ENCODE data around the gene MYO10.

Gene MYO10

DNA sequence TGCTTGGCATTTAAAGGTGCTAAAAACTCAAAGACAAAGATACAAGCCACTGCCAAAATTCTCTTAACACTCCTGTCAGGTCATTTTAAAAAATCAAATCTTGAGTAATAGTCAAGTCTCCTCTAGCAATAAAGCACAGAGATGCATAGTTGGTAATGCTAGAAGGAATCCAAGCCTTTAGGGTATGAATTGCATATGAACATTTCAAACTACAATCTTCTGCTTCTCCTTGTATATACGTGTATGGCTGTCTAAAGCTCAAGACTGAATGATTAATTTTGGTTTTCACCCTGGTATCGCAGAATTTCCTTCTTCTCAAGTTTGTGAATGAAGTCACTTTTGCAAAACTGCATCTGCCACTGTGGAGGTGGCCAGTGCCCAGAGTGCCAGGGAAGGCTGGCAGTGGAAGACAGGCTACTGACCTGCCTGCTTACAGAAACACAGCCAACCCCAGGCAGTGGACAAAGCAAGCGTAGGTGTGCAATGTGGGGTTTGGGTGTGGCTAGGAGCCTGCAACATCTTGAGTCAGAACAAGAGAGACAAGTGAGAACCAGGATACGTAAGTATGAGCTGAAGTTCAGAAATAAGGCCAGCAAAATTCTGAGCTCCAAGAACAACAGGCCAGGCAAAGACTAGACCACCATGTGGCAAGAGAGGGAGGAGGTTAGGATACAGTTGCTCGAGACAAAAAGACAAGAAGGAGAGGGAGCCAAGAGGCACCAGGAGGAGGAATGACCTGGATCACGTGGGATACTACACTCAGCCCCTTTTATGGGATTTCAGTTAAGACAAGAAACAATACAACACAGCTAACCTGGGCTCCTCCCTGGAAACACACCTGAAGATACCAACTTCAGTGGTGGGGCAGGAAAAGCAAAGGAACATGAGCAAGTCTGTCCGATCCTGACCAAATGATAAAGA lies 22.6 kb downstream of the MYO10 start:
- no peak for DNase-seq

DNA sequence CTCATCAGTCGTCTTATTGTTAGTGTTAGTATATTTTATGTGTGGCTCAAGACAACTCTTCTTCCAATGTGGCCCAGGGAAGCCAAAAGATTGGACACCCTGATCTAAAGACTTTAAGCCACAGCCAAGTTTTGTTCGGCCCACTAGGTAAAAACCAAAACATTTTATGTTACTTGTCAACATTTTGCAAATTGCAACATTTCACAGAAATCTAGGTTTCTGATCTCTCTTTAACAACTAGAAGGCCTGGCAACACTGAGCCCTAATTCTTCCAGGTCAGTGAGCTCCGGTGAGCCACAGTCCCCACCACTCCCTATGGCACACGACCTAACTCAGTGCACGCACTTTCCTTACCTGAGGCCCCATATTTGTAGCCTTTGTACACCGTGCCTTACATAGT lies 24.0 kb downstream of the MYO10 start:
- no peak for DNase-seq

DNA sequence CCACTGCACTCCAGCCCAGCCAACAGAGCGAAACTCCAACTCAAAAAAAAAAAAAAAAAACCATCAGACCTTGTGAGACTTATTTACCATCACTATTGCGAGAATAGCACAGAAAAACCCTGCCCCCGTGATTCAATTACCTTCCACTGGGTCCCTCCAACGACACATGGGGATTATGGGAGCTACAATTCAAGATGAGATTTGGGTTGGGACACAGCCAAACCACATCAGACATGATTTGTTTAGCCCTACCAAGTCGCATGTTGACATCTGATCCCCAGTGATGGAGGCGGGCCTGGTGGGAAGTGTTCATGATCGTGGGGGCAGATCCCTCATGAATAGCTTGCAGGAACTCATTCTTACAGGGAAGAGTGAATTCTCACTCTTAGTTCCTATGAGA lies 26.6 kb downstream of the MYO10 start:
- no peak for DNase-seq

DNA sequence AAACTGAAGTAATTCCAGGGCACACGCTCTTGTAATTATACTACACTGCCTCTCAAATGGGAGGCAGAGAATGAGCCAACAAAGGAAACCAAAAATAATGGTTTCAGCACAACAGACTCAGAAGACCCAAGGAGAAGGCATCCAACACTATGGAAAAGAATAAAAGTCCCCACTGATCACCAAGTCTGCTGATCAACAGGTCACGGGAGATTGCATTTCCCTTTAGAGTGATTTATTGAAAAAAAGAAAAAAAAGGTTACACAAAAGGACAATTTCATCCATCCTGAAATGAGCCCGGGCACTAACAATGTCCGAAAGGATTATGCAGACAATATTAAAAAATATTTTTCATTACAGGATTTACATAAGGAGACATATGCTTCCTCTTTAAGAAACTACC lies 28.8 kb downstream of the MYO10 start:
- no peak for DNase-seq

DNA sequence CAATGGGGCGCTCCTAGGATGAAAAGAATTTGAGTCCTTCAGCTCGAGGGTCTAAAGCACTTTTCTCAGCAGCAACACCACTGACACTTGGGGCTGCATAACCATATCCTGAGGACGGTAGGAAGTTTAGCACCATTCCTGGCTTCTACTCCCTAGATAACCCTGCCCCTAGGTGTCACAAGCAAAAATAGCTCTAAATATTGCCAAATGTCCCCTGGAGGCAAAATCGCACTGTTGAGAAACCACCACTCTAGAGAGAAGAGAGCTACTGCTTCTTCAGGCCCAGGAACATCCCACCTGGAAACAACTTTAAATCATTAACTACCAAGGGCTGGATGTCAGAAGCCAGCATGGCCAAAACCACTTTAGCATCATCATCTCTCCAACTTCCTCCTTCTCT lies 29.8 kb downstream of the MYO10 start:
- DNase-seq = no peak

DNA sequence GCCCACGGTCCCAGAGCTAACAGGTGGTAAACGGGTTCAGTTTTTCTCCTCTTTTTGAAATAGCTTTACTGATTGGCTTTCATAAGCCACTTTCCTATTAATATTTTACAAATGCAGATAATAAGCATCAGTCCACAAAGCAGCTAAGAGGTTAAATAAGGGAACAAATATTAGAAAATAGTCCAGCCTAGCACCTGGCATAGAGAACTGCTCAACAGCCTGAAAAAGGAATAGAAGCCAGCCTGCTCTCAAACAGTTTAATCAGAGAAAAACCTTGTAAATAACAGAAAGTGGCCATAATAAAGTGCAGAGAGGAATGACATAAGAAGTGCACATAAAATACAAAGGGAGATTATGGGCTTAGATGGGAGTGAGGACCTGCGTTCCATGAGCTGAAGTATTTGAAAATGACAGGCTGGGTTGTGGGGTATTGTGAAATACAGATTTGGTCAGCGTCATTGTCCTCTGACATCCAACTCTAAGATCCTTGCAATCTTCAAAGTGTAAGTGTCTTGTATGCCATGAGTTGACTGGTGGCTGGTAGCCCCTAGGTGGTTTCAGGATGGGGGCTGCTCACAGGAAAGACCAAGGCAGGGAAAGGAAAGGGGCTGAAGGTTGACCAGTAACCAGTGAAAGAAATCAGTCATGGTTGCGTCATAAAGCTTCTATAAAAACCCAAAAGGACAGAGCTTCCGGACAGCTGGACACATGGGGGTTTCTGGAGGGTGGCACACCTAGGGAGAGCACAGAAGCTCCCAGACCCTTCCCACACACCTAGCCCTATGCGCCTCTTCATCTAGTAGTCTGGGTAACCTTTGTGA lies 32.4 kb downstream of the MYO10 start:
- DNase-seq = no peak

DNA sequence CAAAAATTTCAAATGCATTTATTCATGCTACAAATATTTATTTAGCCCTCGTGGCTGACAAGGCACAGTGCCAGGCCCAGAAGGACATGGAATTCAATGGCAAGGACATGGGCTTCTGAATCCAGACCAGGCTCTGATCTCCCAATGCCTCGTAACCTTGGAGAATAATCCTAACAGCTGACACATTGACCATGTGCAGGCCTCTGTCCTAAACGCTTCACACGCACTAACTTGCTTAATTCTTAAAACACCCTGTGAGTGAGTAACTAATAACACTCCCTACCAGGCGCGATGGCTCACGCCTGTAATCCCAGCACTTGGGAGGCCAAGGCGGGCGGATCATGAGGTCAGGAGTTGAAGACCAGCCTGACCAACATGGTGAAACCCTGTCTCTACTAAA lies 33.2 kb downstream of the MYO10 start:
- DNase-seq = no peak

DNA sequence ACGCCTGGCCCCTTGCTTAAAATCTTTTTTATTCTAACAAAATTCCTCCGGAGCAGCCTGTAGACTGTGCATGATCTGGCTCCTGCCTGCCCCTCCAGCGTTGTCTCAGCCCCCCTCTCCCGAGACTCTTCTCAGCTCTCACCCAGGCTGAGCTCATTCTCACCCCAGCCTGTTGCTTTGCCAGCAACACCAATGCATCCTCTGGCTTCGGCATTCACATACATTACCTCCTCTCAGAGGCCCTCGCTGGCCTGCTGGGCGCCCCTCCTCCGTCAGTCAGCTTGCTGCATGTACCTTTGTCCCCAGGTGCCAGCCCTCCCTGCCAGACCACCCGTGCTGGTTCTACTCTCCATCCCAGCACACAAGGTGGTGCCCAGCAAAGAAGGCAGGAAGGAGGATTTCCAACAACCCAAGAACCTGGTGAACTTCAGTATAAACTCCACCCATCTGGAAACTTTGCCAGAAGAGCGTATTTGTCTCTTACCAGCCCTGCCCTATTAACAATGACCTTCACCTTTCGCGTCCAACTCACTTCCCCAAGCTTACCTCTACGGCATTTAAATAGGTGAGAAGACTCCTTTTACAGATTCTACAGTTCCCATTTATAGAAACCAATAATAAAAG lies 35.0 kb downstream of the MYO10 start:
- no peak for DNase-seq

DNA sequence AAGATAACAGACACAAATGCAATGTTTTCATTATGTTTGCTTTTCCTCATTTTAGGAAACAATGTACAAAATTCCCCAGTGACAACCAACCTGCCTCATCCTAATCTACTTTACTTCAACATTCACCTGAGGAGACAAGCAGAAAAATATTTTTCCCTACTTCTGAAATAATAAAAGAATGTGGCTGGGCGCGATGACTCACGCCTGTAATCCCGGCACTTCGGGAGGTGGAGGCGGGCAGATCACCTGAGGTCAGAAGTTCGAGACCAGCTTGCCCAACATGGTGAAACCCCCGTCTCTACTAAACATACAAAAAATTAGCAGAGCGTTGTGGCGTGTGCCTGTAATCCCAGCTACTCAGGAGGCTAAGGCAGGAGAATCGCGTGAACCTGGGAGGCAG lies 36.9 kb downstream of the MYO10 start:
- DNase-seq = no peak

DNA sequence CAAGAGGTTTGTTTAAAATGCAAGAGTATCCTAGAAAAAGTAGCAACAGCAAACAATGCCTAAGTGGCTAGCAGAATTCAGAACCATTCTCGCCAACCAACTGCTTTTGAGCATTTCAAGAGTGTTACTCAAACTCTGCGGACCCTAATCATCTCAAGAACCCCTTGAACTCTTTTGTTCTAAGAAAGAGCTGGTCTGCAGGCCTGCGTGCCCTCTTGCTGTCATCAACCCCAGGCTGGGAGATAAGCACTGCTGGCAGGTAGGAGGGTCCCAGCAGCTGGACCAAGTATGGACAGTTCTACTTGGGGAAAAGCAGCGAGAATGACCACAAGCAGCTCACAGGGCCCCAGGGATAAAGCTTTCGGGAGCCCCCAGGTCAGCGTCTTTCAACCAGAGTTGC lies 38.3 kb downstream of the MYO10 start:
- no peak for DNase-seq

DNA sequence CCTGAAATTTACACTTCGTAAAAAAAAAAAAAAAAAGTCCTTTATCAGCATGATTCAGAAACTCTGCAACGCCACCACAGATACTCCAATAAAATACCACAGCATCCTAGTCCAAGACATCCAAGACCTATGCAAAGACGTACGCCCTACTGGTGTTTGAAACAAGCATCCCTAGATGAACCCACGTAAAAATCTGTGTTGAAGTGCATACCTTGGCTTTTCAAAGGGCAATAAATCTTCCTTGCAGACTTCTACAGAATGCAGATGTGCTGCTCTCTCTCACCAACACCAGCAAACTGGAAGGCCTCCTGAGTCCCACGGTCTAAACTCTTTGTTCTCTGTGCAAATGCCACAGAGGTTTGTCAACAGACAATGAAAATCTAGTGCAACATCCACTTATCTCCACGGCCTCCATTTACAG lies 38.8 kb downstream of the MYO10 start:
- no peak for DNase-seq

DNA sequence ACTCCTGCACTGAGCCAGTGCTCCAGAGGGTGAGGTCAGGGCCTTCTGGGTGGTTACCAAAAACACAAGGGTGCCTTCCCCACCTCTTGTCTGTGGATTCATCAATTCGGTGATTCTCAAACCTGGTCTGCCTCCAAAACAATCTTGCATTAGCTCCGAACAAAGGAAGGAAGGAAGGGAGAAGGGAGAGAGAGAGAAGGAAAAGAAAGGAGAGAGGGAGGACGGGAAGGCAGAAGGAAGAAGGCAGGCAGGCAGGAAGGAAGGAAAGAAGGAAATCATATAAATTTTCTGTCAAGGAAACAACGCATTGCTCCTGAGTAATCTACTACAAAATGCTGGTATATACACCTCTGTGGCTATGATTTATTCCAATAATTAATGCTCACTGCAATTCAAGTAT lies 39.3 kb downstream of the MYO10 start:
- DNase-seq = no peak

DNA sequence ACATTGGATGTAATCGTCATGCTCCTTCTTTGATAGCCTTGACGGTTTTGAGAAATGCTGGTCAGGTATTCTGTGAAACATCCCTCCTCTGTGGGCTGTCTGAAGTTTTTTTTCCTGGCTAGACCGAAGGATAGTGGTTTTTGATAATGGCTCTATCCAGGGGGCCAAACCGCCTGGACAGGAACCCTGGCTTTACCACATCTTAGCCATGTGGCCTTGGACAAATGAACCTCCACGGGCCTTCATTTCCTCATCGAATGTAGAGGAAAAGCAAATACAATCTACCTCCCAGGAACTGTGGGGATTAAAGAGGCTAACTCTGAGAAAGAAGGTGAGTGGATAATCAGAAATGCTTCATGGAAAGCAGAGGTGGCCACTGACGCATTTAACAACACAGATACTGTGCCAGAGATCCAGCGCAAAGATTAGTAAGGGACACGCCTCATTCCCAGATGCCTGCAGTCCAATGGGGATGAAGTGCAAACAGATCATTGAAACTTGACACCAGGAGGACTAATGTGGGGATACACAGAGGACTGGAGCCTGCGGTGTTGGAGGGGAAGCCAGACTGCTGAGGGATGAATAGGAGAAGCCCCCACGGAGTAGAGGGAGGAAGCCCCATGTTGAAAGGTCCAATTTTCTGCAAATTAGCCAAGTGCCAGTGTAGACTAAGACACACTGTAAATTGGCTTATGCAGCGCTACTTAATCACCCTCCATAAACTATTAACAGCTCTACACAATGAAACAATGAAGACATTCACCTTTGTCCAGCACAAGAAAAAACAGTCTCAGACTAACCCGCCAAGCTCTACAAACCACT lies 41.6 kb downstream of the MYO10 start:
- no peak for DNase-seq

DNA sequence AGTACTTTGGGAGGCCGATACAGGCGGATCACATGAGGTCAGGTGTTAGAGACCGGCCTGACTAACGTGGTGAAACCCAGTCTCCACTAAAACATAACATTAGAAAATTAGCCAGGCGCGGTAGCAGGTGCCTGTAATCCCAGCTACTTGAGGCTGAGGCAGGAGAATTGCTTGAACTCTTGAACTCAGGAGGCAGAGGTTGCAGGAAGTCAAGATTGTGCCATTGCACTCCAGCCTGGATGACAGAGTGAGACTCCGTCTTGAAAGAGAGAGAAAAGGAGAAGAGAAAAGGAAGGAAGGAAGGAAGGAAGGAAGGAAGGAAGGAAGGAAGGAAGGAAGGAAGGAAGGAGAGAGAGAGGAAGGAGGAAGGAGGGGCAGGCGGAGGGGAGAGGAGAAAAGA lies 45.1 kb downstream of the MYO10 start:
- DNase-seq = no peak

DNA sequence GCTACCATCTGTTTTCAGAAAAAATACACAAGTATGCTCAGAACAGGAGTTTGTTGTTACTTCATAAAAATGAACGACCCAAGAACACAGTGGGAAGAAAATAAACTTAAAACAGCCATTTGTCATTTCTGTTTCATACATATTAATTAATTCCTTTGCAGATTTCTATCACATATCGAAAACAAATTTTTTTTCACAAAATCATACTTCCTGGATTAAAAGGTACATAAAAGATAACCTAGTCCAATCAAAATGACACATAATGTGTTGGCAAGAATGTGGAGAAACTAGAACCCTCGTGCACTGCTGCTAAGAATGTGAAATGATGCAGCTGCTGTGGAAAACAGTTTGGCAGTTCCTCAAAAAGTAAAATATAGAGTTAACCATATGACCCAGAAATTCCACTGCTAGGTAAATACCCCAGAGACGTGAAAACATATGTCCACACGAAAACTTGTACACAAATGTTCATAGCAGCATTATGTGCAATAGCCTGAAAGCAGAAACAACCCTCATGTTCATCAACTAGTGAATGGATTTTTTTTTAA lies 46.0 kb downstream of the MYO10 start:
- no peak for DNase-seq

DNA sequence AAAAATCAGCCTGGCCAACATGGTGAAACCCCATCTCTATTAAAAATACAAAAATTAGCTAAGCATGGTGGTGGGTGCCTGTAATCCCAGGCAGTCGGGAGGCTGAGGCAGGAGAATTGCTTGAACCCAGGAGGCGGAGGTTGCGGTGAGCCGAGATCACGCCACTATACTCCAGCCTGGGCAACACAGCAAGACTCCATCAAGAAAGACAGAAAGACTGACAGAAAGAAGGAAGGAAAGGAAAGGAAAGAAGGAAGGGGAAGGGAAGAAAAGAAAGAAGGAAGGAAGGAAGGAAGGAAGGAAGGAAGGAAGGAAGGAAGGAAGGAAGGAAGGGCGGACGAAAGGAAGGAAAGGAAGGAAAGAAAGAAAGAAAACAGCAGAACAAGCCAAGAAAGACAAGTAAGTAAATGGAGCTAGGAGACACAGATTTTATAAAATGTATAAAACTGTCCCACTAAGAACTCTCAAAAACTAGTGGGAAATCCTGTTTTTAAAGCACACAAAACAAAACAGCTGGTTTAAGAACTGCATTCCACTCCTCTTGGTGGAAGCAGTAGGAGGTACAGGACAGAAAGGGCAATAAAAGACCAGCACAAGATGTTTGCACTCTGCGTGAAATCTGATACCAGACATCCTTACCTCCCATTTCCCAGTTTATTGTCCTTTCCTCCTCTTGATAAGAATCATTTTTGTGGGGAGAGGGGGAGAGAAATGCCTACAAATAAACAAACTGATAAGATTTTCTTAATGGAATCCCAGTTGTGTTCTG lies 46.7 kb downstream of the MYO10 start:
- no peak for DNase-seq

DNA sequence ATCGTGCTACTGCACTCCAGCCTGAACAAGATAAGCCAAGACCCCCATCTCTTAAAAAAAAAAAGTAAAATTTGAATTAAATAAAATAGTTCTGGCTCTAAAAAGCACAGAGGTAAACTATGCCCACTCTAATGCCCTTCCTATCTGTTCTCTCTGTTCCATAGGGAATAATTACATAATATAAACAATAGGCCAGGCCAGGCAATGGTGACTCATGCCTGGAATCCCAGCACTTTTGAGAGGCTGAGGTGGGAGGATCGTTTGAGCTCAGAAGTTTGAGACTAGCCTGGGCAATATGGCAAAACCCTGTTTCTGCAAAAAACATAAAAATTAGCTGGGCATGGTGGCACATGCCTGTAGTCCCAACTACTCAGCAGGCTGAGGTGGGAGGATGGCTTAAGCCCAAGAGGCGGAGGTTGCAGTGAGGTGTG lies 47.4 kb downstream of the MYO10 start:
- DNase-seq = no peak

DNA sequence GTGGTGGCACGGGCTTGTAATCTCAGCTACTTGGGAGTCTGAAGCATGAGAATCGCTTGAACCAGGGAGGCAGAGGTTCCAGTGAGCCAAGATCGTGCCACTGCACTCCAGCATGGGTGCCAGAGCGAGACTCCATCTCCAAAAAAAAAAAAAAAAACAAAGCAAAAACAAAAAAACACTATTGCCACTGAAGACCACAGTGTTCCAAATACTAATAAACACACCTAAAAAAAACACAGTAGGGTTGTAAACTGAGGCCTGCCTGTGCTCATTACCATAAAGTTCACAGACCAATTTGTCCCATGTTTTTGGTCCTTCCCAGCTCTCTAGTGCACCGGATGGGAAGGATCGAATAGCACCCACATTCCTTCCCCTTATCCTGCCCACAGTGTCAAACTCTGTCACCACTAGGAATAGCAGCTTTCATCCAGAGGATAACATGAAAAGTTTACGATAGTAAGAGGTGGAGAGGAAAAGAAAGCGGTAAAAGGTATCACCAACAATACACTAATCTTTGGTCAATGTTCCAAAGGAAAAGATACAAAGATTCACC lies 49.2 kb downstream of the MYO10 start:
- DNase-seq = no peak

DNA sequence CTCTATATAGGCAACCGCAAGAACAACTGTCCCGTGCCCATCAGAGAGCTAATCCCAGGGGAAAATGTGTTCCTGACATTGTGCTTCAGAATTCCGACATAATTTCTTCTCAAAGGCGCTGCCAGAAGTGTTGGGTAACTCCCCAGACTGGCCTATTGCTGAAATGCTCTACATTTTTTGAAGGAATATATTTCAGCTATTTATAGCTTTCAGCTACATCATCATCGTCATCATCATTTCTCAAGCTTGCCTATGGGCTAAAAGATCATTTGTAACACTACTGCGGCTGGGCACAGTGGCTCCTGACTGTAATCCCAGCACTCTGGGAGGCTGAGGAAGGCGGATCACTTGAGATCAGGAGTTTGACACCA lies 49.7 kb downstream of the MYO10 start:
- DNase-seq = no peak

DNA sequence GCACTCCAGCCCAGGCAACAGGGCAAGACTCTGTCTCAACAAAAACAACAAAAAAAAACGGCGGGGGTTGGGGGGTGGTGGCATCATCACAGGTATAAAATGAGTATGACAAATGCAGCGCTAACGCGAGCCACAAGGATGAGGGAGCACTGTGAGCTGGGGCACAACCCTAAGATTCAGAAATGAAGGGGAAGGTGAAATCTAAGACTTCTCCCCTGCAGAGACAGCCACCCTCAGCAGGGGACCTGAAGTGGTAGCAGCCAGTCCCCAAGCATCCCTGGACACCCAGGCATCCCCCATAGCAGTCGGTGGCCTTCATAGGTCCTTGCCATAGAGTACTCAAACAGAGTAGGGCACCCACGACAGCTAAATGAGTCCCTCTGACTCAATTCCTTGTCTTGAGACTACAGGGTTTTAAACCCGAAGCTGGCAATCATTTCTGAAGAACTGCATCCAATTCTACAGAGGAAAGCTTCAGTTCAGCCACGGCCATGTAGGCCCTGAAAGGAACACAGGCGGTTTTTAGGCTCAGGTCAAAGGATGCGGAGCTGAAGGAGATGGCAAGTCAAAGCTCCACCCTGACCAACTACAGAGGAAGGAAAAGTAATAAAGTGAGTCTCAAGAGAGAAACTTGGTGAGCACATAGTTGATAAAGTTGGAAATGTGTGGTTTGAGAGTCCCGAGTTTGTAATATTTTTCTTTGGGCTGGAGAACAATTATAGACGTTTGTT lies 50.3 kb downstream of the MYO10 start:
- no peak for DNase-seq

DNA sequence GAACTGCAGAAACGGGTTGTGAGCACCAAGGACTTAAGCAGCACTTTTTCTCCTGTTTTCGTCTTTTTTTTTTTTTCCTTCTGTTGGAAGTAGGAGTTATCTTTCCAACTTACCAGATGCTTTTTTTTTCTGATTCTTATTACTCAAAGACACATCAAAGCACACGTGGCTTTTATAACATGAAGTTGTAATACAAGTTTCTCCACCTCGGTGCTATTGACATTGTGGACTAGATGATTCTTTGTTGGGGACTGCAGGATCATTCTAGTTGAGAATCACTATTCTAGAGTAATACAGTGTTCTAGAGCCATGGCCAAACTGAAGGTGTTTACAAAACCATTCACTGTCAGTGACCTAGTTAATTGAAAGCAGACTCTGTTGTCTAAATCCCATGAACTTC lies 51.5 kb downstream of the MYO10 start:
- no peak for DNase-seq

Measured in NCI-H1436 treated with DMSO at 0.1 percent for 48 hours (cell line).